WTC11 (cell line): ENCODE data around the gene ITIH5. TPM values are rescaled to one million over a fixed set of nuclear protein-coding genes. Genes with fewer than 3 reads are reported as not detected.

Experiments used
- ATAC-seq: fragments of 200-7000 bp; cut with Tn5 transposase; 2 replicates; pipeline ENCODE4 v1.10.0; 2021; ENCODE audit warnings: mild to moderate bottlenecking, moderate library complexity
- CTCF ChIA-PET: fragments of 300-600 bp; sonication (Branson Sonifier 250); formaldehyde crosslinking; loops from one replicate; lab custom pipeline; 2021; ENCODE audit warnings: antibody characterized with exemption; lab: Charles Lee
- POLR2A ChIA-PET: fragments of 350-600 bp; sonication (Branson Sonifier 250); formaldehyde crosslinking; loops from one replicate; lab custom pipeline; 2021; ENCODE audit warnings: antibody characterized with exemption; lab: Charles Lee
- DNase-seq: peaks from one replicate; pipeline ENCODE4 v3.0.0; 2021; ENCODE audit warnings: low spot score
- H3K27ac Mint-ChIP-seq: 2 replicates; pipeline ENCODE4 v1.8.0; 2021; ENCODE audit warnings: mixed read lengths
- H3K27me3 Mint-ChIP-seq: 2 replicates; pipeline ENCODE4 v1.8.0; 2021; ENCODE audit warnings: low read depth, mild to moderate bottlenecking, moderate library complexity, mixed read lengths
- H3K36me3 Mint-ChIP-seq: 2 replicates; pipeline ENCODE4 v1.8.0; 2021; ENCODE audit warnings: mixed read lengths
- H3K4me1 Mint-ChIP-seq: 2 replicates; pipeline ENCODE4 v1.8.0; 2022; ENCODE audit warnings: mixed read lengths
- H3K4me3 Mint-ChIP-seq: 2 replicates; pipeline ENCODE4 v1.8.0; 2021; ENCODE audit warnings: mild to moderate bottlenecking, moderate library complexity, mixed read lengths
- H3K9me3 Mint-ChIP-seq: 2 replicates; pipeline ENCODE4 v1.8.0; 2021; ENCODE audit warnings: mixed read lengths
- CTCF ChIP-seq: fragments of 200-600 bp; IDR thresholded peaks from 2 replicates; pipeline ENCODE4 v1.8.0; 2022; ENCODE audit warnings: antibody characterized with exemption
- GABPB1 ChIP-seq: sonication (generic); formaldehyde crosslinking; IDR thresholded peaks from 2 replicates; pipeline ENCODE4 v1.8.1; 2023; ENCODE audit warnings: mild to moderate bottlenecking, missing genetic modification reagents
- IRF1 ChIP-seq: sonication (generic); formaldehyde crosslinking; IDR thresholded peaks from 2 replicates; pipeline ENCODE4 v1.8.0; 2023; ENCODE audit warnings: missing genetic modification reagents
- USF2 ChIP-seq: sonication (generic); formaldehyde crosslinking; IDR thresholded peaks from 2 replicates; pipeline ENCODE4 v1.8.1; 2023; ENCODE audit warnings: mild to moderate bottlenecking, missing genetic modification reagents, moderate library complexity
- ZNF121 ChIP-seq: sonication (generic); formaldehyde crosslinking; IDR thresholded peaks from 2 replicates; pipeline ENCODE4 v1.8.0; 2023; ENCODE audit warnings: missing genetic modification reagents
- ZNF281 ChIP-seq: sonication (generic); formaldehyde crosslinking; IDR thresholded peaks from 2 replicates; pipeline ENCODE4 v1.8.0; 2023; ENCODE audit warnings: mild to moderate bottlenecking, missing genetic modification reagents
- ZNF317 ChIP-seq: sonication (generic); formaldehyde crosslinking; IDR thresholded peaks from 2 replicates; pipeline ENCODE4 v1.8.1; 2023; ENCODE audit warnings: low read depth, mild to moderate bottlenecking, moderate library complexity, missing genetic modification reagents, borderline replicate concordance
- ZNF416 ChIP-seq: fragments of 250-450 bp; sonication (Bioruptor Pico); IDR thresholded peaks from 2 replicates; pipeline ENCODE4 v1.9.0; 2021; ENCODE audit warnings: mild to moderate bottlenecking, inconsistent platforms
- ZNF671 ChIP-seq: fragments of 250-450 bp; sonication (Bioruptor Pico); IDR thresholded peaks from 2 replicates; pipeline ENCODE4 v1.8.0; 2021; ENCODE audit warnings: mild to moderate bottlenecking
- total RNA-seq: library from RNA; stranded (reverse); gene quantifications from 3 replicates; pipeline ENCODE4 v1.2.3, GENCODE V29; 2021
- TF ChIP-seq, protein P1 (sequence below): sonication (generic); formaldehyde crosslinking; IDR thresholded peaks from 2 replicates; pipeline ENCODE4 v1.8.0; 2022; ENCODE audit warnings: mild to moderate bottlenecking, missing genetic modification reagents

Gene ITIH5
- total RNA-seq, 1 experiment from 2014 or later, result 3.1 TPM

GRCh38 chr10:7703140-7703539 is 36.4 kb upstream of the ITIH5 start, which contains the start of gene ITIH2 (continued):
- TF ChIP-seq ZNF281, result no peak

GRCh38 chr10:7702288-7702812 is 35.6 kb upstream of the ITIH5 start:
- H3K27ac Mint-ChIP-seq, result no peak overlapping the region
- H3K9me3 Mint-ChIP-seq, result no peaks in the 10 kb centered on the region
- DNase-seq, result no peak
- peaks cover 7% of the 10 kb centered on the region for H3K4me1 Mint-ChIP-seq
- no peak for ATAC-seq
- TF ChIP-seq USF2 (no peak), GABPB1 (CRISPR knock-in tag) (peak; percentile 68)
- TF ChIP-seq, all 79 proteins: peak for 1
- POLR2A ChIA-PET, result no interaction called here
- Mint-ChIP-seq H3K4me3 (no peak overlapping the region), H3K27me3 (no peaks in the 10 kb centered on the region), H3K36me3 (no peaks in the 10 kb centered on the region)
- CTCF ChIA-PET, result interaction anchor here (0.8 to 0.9 kb wide), 2 partner anchors 15 to 177 kb away, joined by 4 to 6 read pairs; no protein-coding TSS in a partner anchor

DNA sequence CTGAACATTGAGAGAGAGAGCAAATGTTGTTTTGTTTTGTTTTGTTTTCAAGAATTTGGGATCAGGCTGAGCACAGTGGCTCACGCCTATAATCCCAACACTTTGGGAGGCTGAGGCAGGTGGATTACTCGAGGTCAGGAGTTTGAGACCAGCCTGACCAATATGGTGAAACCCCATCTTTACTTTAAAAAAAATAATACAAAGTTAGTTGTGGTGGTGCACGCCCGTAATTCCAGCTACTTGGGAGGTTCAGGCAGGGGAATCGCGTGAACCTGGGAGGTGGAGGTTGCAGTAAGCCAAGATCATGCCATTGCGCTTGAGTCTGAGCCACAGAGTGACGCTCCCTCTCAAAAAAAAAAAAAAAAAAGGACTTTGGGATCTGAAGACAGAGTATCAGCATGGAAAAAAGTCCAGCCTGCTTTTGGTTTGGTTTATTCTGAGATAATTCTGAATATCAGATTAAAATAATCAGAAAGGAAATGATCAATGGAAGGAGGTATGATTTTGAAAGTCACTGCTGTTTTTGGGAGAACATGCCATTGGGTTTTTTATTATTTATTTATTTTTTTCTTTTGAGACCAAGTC is 34.5 kb upstream of the ITIH5 start:
- DNase-seq, result no peak
- CTCF ChIA-PET, result interaction anchor here (1.1 kb wide), 1 partner anchor 14 kb away, joined by 5 read pairs; no protein-coding TSS in a partner anchor
- Mint-ChIP-seq H3K4me1 (peaks cover 7% of the 10 kb centered on the region), H3K9me3 (no peaks in the 10 kb centered on the region), H3K27ac (no peak overlapping the region), H3K36me3 (no peaks in the 10 kb centered on the region), H3K27me3 (no peaks in the 10 kb centered on the region; the same call in 1 of the 2 replicates), H3K4me3 (no peak overlapping the region)
- ATAC-seq, result no peak
- no peak for TF ChIP-seq ZNF317 (CRISPR knock-in tag)
- TF ChIP-seq IRF1 (CRISPR knock-in tag), result no peak
- no peak for TF ChIP-seq CTCF
- TF ChIP-seq, protein P1, sequence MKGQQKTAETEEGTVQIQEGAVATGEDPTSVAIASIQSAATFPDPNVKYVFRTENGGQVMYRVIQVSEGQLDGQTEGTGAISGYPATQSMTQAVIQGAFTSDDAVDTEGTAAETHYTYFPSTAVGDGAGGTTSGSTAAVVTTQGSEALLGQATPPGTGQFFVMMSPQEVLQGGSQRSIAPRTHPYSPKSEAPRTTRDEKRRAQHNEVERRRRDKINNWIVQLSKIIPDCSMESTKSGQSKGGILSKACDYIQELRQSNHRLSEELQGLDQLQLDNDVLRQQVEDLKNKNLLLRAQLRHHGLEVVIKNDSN, result no peak
- no peak for TF ChIP-seq ZNF671 (CRISPR knock-in tag)
- TF ChIP-seq ZNF121 (CRISPR knock-in tag), result no peak
- no peak for TF ChIP-seq ZNF416 (CRISPR knock-in tag)
- POLR2A ChIA-PET, result no interaction called here

DNA sequence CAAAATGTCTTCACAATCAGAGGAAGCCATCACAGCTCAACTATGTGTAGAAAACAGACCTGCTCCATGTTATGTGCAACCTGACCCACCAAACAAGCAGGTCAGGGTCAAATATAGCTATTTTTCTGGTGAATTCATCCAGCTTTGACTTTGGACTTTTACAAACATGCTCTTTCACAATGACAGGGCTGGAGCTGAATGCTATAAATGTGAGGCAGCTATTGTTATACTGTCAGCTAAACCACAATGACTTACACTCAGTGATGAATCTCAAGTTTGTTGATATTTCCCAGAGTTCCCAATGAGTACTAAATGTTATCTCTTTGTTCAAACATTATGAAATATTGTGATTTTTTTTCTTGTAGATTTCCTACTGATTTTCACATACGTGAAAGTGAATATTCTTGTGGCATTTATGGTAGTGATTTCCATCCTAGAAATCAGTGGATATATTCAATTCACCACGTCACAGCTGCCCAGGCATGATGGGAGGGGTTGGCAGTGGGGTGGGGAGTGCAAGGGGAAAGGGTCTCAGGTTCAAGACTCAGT is 33.9 kb upstream of the ITIH5 start:
- TF ChIP-seq ZNF416 (CRISPR knock-in tag), result no peak
- peak; percentile 69 for TF ChIP-seq GABPB1 (CRISPR knock-in tag)
- no peak overlapping the region for H3K27ac Mint-ChIP-seq
- no peak for ATAC-seq
- ChIA-PET CTCF (interaction anchor here (1.1 kb wide), 1 partner anchor 13 kb away, joined by 5 read pairs; no protein-coding TSS in a partner anchor), POLR2A (no interaction called here)
- no peak for DNase-seq
- H3K4me3 Mint-ChIP-seq, result no peak overlapping the region
- no peaks in the 10 kb centered on the region; the same call in 1 of the 2 replicates for H3K27me3 Mint-ChIP-seq
- no peaks in the 10 kb centered on the region for H3K36me3 Mint-ChIP-seq
- H3K9me3 Mint-ChIP-seq, result no peaks in the 10 kb centered on the region
- H3K4me1 Mint-ChIP-seq, result peaks cover 5% of the 10 kb centered on the region
